GM04503 (cell line): ENCODE measurements around the gene SEZ6L.

Experiments used
- DNase-seq: peaks from one replicate; pipeline ENCODE4 v3.0.0-alpha.2; 2012; ENCODE audit warnings: low read depth

The SEZ6L gene

GRCh38 chr22:26182723-26183122 lies 13.5 kb downstream of the SEZ6L start:
- DNase-seq, result no peak

DNA sequence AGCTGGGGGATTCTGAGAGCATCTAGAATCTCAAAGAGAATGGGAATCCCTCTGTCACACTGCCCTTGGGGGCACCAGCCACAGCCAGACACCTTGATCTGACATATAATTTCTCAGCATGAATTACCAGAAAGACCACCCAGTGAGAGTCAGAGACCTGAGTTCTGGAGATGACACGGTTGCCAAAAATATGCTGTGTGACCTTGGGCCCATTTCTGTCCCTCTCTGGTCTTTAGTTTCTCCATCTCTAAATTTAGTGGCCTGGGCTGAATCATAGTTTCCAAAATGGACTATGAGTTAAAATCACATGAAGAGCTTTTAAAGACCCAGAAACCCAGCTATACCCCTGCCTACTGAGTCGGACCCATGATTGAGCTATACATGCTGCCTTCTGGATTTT lies 15.9 kb downstream of the SEZ6L start:
- DNase-seq, result no peak

- no peak for DNase-seq
Observed at GRCh38 chr22:26188341-26188740, 19.1 kb downstream of the SEZ6L start.

DNA sequence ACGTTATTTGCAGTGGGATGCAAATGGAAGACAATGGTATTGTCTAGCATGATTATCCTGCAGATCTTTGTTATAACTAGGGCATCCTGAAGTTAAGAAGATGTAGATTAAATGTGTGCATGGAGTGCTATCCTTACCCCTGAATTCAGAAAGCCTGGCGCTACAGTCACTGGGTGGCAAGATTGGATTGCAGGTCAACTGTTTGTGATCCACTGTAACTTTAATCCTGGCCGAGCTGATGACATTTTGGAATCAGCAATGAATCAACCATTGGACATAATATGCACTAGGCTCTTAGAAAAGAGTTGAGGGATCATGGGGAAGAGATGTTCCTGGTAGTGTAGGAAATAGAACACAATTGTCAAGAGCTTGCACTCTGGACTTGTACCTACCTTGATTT lies 25.1 kb downstream of the SEZ6L start:
- DNase-seq, result no peak

DNA sequence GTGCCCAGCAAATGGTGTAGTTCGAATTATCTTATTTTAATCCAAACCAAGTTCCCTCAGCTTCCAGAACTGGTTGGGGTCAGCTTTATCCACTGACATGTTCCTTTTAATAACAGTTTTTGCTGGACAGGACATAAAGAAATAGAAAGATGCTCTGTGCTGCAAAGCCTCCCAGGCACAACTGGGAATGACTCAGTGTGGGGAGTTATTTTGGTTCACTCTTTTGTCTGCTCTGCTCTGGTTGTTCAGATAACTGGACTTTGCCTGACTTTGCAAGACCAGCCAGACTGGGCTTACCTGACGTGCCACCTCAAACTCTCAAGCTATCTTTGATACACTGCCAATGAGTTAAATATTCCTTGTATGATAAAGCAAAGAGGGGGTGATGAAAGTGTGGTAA lies 25.6 kb downstream of the SEZ6L start:
- DNase-seq, result no peak

GRCh38 chr22:26196657-26197056 lies 27.4 kb downstream of the SEZ6L start:
- DNase-seq, result no peak

GRCh38 chr22:26197425-26197824 lies 28.2 kb downstream of the SEZ6L start:
- no peak for DNase-seq

GRCh38 chr22:26199665-26200064 lies 30.4 kb downstream of the SEZ6L start:
- no peak for DNase-seq

- DNase-seq, result no peak
Observed at GRCh38 chr22:26202280-26202924, 33.1 kb downstream of the SEZ6L start.

DNA sequence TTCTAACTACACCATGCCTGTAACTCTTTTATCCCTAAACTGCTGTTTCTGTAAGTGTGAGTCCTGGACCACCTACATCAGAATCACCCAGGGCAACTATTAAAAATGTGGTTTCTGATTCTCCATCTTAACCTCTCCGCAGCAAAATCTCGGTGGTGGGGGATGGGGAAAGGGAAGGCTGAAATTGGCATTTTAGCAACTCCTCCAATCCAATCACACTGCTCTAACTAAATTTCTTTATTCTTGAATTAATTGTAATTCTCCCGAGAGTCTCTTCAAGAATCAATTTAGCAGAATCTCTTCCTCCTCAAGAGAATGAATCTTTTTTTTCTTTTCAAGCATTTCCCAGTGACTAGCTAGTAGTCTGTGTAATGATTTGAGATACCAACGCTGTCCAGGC lies 36.2 kb downstream of the SEZ6L start:
- no peak for DNase-seq

DNA sequence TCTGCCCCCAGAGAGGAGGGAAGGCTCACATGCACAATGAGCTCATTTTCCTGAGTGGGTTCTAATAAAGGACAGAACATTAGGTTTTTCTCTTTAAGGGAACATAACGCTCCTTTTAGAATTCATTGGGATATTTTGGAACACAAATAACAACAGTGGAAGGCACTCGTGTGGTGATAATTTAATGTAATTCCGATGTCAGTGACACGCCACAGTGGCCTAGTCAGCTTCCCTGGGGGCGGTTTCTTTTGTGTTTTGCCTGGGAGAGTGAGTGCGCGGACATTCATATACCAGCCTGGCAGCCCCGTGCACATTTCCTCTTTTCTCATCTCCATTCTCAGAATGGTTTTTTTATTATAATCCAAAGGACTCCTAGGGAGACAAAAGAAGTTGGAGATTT lies 41.1 kb downstream of the SEZ6L start:
- no peak for DNase-seq

DNA sequence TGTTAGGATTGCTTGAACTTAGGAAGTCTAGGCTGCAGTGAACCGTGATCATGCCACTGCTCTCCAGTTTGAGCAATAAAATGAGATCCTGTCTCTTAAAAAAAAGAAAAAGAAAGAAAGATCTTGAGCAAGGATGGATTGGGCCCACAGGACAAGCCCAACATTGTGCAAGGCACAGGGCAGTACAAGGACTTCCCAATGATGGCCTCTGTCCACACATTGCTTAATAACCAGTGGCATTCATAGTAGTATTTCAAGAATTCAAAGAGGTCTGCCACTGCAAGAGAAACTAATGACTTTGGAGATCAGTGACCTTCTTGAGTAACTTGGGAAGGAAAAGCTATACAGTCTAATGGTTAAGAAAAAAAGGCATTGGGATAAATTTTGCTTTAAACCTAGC lies 44.6 kb downstream of the SEZ6L start:
- no peak for DNase-seq

- DNase-seq, result no peak
Observed at GRCh38 chr22:26214466-26214865, 45.2 kb downstream of the SEZ6L start.

DNA sequence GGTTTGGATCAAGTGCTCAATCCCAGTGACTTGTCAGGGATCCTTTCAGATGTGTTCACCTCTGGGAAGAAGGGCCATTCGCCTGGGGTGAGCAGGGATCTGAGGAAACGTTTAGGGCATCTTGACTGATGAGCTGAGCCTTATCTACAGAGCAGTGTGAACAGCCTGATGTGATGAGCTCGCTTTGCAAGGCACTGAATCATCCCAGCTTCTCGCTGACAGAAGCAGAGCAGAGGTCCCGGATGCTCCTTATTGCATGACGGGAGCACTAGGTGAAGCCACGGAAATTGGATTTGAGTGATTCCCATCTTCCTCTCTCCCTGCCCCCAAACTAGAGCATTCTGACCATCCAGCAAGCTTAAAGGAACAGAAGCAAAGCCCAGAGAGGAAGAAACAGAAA lies 46.5 kb downstream of the SEZ6L start:
- no peak for DNase-seq

- DNase-seq, result no peak
Observed at GRCh38 chr22:26225207-26225606, 55.9 kb downstream of the SEZ6L start.

DNA sequence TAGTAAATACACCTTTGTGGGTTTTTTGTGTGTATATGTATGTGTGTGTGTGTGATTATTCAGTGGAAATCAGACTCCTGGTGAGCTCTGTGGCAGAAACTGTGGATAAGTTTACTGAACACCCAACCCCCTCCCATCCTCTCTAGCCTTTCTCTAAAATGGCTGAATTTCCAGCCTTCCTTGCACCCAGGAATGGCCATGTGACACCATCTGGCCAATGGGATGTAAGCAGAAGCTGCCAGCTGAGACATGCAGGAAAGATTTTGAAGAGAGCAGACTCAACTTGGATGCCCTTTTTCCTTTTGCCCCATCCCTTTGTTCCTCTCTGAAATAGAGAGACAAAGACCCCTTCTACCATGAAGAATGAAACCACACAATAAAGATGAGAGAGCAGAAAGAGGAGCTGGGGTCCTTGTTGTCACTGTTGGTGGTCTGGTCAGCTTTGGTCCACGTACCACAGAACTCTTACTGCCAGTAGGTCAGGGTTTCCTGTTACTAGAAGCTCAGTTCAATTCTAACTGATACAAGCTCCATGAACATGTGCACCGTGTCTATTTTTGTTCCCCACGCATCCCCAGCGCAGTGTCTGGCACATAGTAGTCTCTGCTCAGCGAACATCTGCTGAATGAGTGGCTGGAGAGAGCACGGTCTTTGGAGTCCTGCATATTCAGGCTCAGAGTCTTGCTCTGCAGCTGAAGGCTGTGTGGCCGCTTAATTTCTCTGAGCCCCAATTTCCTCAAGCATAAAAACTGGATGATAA lies 57.5 kb downstream of the SEZ6L start:
- no peak for DNase-seq

- no peak for DNase-seq
Observed at GRCh38 chr22:26229910-26230309, 60.6 kb downstream of the SEZ6L start.

- DNase-seq, result no peak
Observed at GRCh38 chr22:26234296-26234695, 65.0 kb downstream of the SEZ6L start.

DNA sequence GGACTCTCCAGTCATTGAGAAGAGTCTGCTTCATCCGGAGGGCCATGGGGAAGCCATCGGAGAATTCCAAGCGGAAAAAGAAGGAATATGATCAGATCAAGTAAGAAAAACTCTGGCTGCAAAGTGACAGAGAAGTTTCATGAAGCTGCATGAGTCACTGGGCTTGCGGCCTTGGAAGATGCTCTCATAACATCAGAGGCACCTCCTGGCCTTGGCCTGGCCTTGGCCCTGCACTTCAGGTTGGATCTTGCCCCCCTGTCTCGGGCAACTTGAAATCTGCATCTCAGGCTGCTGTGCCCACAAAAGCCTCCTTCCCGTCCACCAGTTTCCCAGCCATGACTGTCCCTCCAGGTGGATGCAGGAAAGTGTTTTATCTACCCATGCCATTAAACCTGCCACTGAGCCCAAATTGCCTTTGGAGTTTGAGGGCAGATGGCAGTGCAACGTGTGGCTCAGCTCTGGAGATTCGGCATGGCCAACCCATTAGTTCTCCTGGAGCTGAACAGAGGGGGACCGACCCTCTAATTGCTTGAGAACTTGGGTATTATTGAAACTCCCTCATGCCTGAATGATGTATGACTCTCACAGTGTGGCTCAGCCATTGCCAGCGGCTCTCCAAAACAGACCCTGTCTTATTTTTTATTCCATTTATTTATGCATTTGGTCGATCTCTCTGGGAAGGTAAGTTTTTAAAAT lies 66.7 kb downstream of the SEZ6L start:
- DNase-seq, result no peak

GRCh38 chr22:26236991-26237390 lies 67.7 kb downstream of the SEZ6L start:
- DNase-seq, result peak; percentile 11

DNA sequence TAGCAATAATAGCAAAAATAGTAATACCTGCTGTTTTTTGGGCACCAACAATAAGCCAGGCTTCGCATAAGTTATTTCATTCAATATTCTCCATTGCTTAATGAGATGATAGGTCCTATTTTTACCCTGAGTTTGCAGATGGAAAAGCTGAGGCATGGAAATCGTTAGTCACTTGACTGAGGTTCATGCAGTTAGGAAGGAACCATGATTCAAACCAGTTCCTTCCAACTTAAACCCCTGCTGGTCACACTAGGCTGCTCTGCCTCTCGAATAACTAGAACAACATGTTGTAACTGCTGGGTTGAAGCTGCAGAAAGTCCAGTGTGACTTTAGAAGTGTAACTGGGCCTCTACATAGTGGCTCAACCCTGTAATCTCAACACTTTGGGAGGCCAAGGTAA lies 69.3 kb downstream of the SEZ6L start:
- no peak for DNase-seq

GRCh38 chr22:26239581-26239980 lies 70.3 kb downstream of the SEZ6L start:
- no peak for DNase-seq

DNA sequence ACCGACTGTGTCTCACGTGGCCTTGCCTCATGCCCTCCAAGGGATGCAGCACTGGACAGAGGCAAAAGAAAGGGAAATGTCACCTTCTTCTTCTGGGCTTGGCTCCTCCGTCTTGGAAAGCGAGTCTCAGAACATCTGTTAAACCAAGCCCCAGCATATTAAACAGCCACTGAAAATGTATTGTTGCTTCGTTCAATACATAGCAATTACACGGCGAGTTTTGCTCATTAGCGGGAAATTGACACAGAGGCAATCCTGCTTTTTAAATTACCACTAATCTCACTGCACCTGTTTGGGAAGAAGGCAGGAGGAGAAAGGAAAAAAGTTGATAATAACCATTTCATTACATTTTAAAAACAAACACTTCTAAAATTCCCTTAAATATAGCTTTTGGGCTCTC lies 72.1 kb downstream of the SEZ6L start:
- DNase-seq, result no peak
